Activated T-cell treated with anti-CD3 and anti-CD28 coated beads, Interleukin-2, amount 50 U/mL, for 4 hours (primary cell): Measurements from ENCODE around the gene SREK1. TPM values are rescaled to one million over a fixed set of nuclear protein-coding genes. Genes with fewer than 3 reads are reported as not detected.

Source experiments
- ATAC-seq, 2 donors: fragments of 200-7000 bp; cut with Tn5 transposase; one replicate each; pipeline ENCODE4 v1.10.0; 2021
- DNase-seq: peaks from one replicate; pipeline ENCODE4 v3.0.0-alpha.2; 2020
- H3K27me3 Mint-ChIP-seq: one replicate; pipeline ENCODE4 v1.8.0; 2021; ENCODE audit warnings: low read depth, mixed read lengths
- H3K36me3 Mint-ChIP-seq: one replicate; pipeline ENCODE4 v1.8.0; 2022; ENCODE audit warnings: mixed read lengths; ENCODE audit not compliant: insufficient read depth
- H3K4me1 Mint-ChIP-seq: one replicate; pipeline ENCODE4 v1.8.0; 2021; ENCODE audit warnings: low read depth, mixed read lengths
- H3K4me3 Mint-ChIP-seq: one replicate; pipeline ENCODE4 v1.8.0; 2021; ENCODE audit warnings: mild to moderate bottlenecking, moderate library complexity, mixed read lengths
- H3K9me3 Mint-ChIP-seq: one replicate; pipeline ENCODE4 v1.8.0; 2021; ENCODE audit warnings: mixed read lengths
- total RNA-seq, 3 donors: library from RNA; stranded (reverse); gene quantifications; one replicate each; pipeline ENCODE4 v1.2.1, GENCODE V29; 2021

The SREK1 gene
- total RNA-seq, 3 donors from 2014 or later: 53.5 to 57.3 (median 57.0) TPM

GRCh38 chr5:66144834-66145390 is 812 bp downstream of the SREK1 start:
- H3K4me1 Mint-ChIP-seq: peaks cover 47% of the 10 kb centered on the region
- peaks cover 4% of the 10 kb centered on the region for H3K36me3 Mint-ChIP-seq
- no peaks in the 10 kb centered on the region for H3K27me3 Mint-ChIP-seq
- DNase-seq (no peak), ATAC-seq (peak; percentile 55 to 57)
- H3K9me3 Mint-ChIP-seq: no peaks in the 10 kb centered on the region
- H3K4me3 Mint-ChIP-seq: peak overlapping the region; percentile 97

GRCh38 chr5:66145737-66146136 is 1.6 kb downstream of the SREK1 start:
- Mint-ChIP-seq H3K4me3 (peak overlapping the region; percentile 97), H3K9me3 (no peaks in the 10 kb centered on the region), H3K27me3 (no peaks in the 10 kb centered on the region), H3K4me1 (peaks cover 53% of the 10 kb centered on the region), H3K36me3 (peaks cover 8% of the 10 kb centered on the region)
- no peak for ATAC-seq
- no peak for DNase-seq

- H3K9me3 Mint-ChIP-seq: no peaks in the 10 kb centered on the region
- H3K36me3 Mint-ChIP-seq: peaks cover 11% of the 10 kb centered on the region
- no peaks in the 10 kb centered on the region for H3K27me3 Mint-ChIP-seq
- no peak overlapping the region for H3K4me3 Mint-ChIP-seq
- DNase-seq (no peak), ATAC-seq (no peak)
- peaks cover 58% of the 10 kb centered on the region for H3K4me1 Mint-ChIP-seq
These were observed 5.8 kb downstream of the SREK1 start for GRCh38 chr5:66149950-66150349.

- ATAC-seq (peak; percentile 89 to 92), DNase-seq (no peak)
- no peaks in the 10 kb centered on the region for H3K27me3 Mint-ChIP-seq
- peaks cover 9% of the 10 kb centered on the region for H3K36me3 Mint-ChIP-seq
- H3K9me3 Mint-ChIP-seq: no peaks in the 10 kb centered on the region
- peaks cover 53% of the 10 kb centered on the region for H3K4me1 Mint-ChIP-seq
- no peak overlapping the region for H3K4me3 Mint-ChIP-seq
These were observed 6.9 kb downstream of the SREK1 start for GRCh38 chr5:66151030-66151429.

- no peak overlapping the region for H3K4me3 Mint-ChIP-seq
- no peaks in the 10 kb centered on the region for H3K27me3 Mint-ChIP-seq
- peaks cover 54% of the 10 kb centered on the region for H3K4me1 Mint-ChIP-seq
- DNase-seq (no peak), ATAC-seq (peak; percentile 9 to 11)
- H3K36me3 Mint-ChIP-seq: peaks cover 12% of the 10 kb centered on the region
- H3K9me3 Mint-ChIP-seq: no peaks in the 10 kb centered on the region
These were observed 7.4 kb downstream of the SREK1 start for GRCh38 chr5:66151491-66151890.

- H3K9me3 Mint-ChIP-seq: no peaks in the 10 kb centered on the region
- DNase-seq (no peak), ATAC-seq (no peak)
- peaks cover 22% of the 10 kb centered on the region for H3K36me3 Mint-ChIP-seq
- H3K4me3 Mint-ChIP-seq: no peak overlapping the region
- H3K4me1 Mint-ChIP-seq: peaks cover 12% of the 10 kb centered on the region
- H3K27me3 Mint-ChIP-seq: no peaks in the 10 kb centered on the region
These were observed 12.9 kb downstream of the SREK1 start for GRCh38 chr5:66157046-66157445.

GRCh38 chr5:66161356-66161755 is 17.3 kb downstream of the SREK1 start:
- ATAC-seq (no peak), DNase-seq (no peak)
- no peaks in the 10 kb centered on the region for H3K27me3 Mint-ChIP-seq
- no peak overlapping the region for H3K4me3 Mint-ChIP-seq
- no peaks in the 10 kb centered on the region for H3K9me3 Mint-ChIP-seq
- peaks cover 7% of the 10 kb centered on the region for H3K4me1 Mint-ChIP-seq
- H3K36me3 Mint-ChIP-seq: peaks cover 40% of the 10 kb centered on the region

GRCh38 chr5:66164044-66164790 is 20.1 kb downstream of the SREK1 start:
- DNase-seq (no peak), ATAC-seq (no peak)
- peaks cover 41% of the 10 kb centered on the region for H3K36me3 Mint-ChIP-seq
- H3K4me1 Mint-ChIP-seq: peaks cover 9% of the 10 kb centered on the region
- H3K27me3 Mint-ChIP-seq: no peaks in the 10 kb centered on the region
- no peak overlapping the region for H3K4me3 Mint-ChIP-seq
- no peaks in the 10 kb centered on the region for H3K9me3 Mint-ChIP-seq

GRCh38 chr5:66168226-66168625 is 24.1 kb downstream of the SREK1 start:
- DNase-seq (no peak), ATAC-seq (no peak)
- Mint-ChIP-seq H3K4me1 (peaks cover 27% of the 10 kb centered on the region), H3K36me3 (peaks cover 35% of the 10 kb centered on the region), H3K4me3 (no peak overlapping the region), H3K27me3 (no peaks in the 10 kb centered on the region), H3K9me3 (no peaks in the 10 kb centered on the region)

- Mint-ChIP-seq H3K36me3 (peaks cover 31% of the 10 kb centered on the region), H3K27me3 (no peaks in the 10 kb centered on the region), H3K4me1 (peaks cover 27% of the 10 kb centered on the region), H3K9me3 (no peaks in the 10 kb centered on the region), H3K4me3 (no peak overlapping the region)
- DNase-seq: no peak
- peak; percentile 91 to 92 for ATAC-seq
These were observed 25.4 kb downstream of the SREK1 start for GRCh38 chr5:66169534-66169933.

GRCh38 chr5:66170195-66170919 is 26.3 kb downstream of the SREK1 start:
- Mint-ChIP-seq H3K4me3 (peak overlapping the region; percentile 37), H3K4me1 (peaks cover 24% of the 10 kb centered on the region), H3K36me3 (peaks cover 33% of the 10 kb centered on the region), H3K9me3 (no peaks in the 10 kb centered on the region), H3K27me3 (no peaks in the 10 kb centered on the region)
- no peak for ATAC-seq
- no peak for DNase-seq

- ATAC-seq: peak; percentile 41 to 49
- H3K36me3 Mint-ChIP-seq: peaks cover 26% of the 10 kb centered on the region
- peaks cover 21% of the 10 kb centered on the region for H3K4me1 Mint-ChIP-seq
- no peaks in the 10 kb centered on the region for H3K27me3 Mint-ChIP-seq
- H3K4me3 Mint-ChIP-seq: no peak overlapping the region
- no peaks in the 10 kb centered on the region for H3K9me3 Mint-ChIP-seq
- DNase-seq: peak; percentile 32
These were observed 27.5 kb downstream of the SREK1 start for GRCh38 chr5:66171349-66172344.

- no peaks in the 10 kb centered on the region for H3K9me3 Mint-ChIP-seq
- peaks cover 40% of the 10 kb centered on the region for H3K36me3 Mint-ChIP-seq
- ATAC-seq (no peak), DNase-seq (no peak)
- H3K27me3 Mint-ChIP-seq: no peaks in the 10 kb centered on the region
- no peak overlapping the region for H3K4me3 Mint-ChIP-seq
- H3K4me1 Mint-ChIP-seq: peaks cover 18% of the 10 kb centered on the region
These were observed 30.2 kb downstream of the SREK1 start for GRCh38 chr5:66174338-66174737.

- Mint-ChIP-seq H3K9me3 (no peaks in the 10 kb centered on the region), H3K4me1 (peaks cover 4% of the 10 kb centered on the region), H3K36me3 (peaks cover 40% of the 10 kb centered on the region), H3K27me3 (no peaks in the 10 kb centered on the region), H3K4me3 (no peak overlapping the region)
- no peak for ATAC-seq
- no peak for DNase-seq
These were observed 34.7 kb downstream of the SREK1 start for GRCh38 chr5:66178799-66179198.
